ENCODE results near the gene XYLB.

Gene XYLB

DNA sequence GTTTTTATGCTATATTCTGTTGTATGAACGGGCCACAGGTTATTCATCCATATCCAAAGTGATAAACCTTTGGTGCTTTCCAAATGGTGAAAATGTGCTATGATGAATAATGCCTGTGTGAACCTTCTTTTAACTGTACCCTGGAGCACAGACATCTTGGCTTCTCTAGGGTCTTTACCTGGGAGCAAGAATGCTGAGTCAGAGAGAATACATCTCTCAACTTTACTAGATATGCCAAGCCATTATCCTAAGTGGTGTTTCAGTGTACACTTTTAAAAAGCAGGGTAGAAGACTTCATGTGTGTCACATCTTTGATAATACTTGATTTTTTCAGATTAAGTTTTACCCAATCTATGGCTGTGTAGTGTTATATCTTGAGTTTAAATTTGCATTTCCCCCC, 23.5 kb upstream of the XYLB start:
- DNase-seq (ENCODE audit: low read depth): no peak

GRCh38 chr3:38325256-38325655, 21.3 kb upstream of the XYLB start:
- DNase-seq (ENCODE audit: low read depth): no peak

GRCh38 chr3:38327335-38328009, 19.1 kb upstream of the XYLB start:
- DNase-seq (ENCODE audit: low read depth): no peak

GRCh38 chr3:38331257-38332022, 15.1 kb upstream of the XYLB start:
- no peak for DNase-seq (ENCODE audit: low read depth)

GRCh38 chr3:38332201-38332600, 14.4 kb upstream of the XYLB start:
- no peak for DNase-seq (ENCODE audit: low read depth)

GRCh38 chr3:38334142-38335055, 12.2 kb upstream of the XYLB start:
- DNase-seq (ENCODE audit: low read depth): no peak

GRCh38 chr3:38335263-38335662, 11.3 kb upstream of the XYLB start:
- no peak for DNase-seq (ENCODE audit: low read depth)

DNA sequence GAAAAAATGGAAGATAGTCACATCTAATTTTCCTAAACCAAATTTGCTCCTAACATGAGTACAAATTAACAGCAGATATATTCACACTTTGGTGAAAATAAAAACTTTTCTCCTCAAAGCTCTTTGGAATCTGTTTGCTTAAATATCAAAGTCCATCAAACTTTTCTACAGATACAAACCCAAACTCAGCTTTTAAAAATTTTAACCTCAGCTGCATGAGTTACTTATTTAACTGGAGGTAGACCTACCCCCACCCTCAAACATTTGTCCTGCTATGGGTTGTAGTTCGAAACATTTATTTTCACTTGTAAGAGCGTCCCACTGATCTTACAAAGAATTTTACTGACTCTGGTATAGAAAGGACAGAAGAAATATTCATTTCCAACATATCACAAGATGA, 8.9 kb upstream of the XYLB start:
- DNase-seq (ENCODE audit: low read depth): no peak

- no peak for DNase-seq (ENCODE audit: low read depth)
Measured at GRCh38 chr3:38343797-38344594, 2.6 kb upstream of the XYLB start.

- no peak for DNase-seq (ENCODE audit: low read depth)
Measured at GRCh38 chr3:38345879-38346586, 552 bp upstream of the XYLB start.

GRCh38 chr3:38347421-38348200, 1.0 kb downstream of the XYLB start:
- no peak for DNase-seq (ENCODE audit: low read depth)

DNA sequence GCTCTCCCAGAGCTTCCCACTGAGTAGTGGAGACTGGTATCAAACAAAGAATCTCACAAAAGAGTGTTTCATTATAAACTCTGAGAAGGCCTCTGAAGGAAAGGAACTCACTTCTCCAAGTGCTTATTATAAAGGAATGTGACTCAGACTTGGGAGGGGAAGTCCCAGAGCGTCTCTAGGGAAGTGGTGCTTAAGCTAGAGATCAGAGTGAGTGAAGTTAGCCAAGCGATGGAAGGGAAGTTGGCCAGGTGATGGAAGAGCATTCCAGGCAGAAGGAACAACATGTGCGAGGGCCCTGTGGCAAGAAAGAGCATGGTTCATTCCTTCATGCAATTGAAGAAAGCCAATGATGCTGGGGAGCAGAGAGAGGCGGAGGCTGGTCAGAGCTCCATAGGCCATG, 2.3 kb downstream of the XYLB start:
- DNase-seq (ENCODE audit: low read depth): no peak

GRCh38 chr3:38349684-38350359, 3.2 kb downstream of the XYLB start:
- DNase-seq (ENCODE audit: low read depth): no peak

DNA sequence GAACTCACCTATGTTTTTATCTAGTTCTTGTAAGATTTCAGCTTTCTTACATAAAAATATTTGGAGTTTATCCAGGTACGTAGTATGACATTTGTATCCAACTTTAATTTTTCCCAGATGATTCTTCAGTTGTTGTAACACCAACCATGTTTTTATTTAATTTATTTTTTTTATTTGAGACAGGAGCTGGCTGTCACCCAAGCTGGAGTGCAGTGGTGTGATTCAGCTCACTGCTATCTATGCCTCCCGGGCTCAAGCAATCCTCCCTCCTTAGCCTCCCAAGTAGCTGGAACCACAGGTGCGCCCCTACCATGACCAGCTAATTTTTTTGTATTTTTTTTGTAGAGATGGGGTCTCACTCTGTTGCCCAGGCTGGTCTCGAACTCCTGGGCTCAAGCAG, 6.6 kb downstream of the XYLB start:
- DNase-seq (ENCODE audit: low read depth): no peak

GRCh38 chr3:38354588-38355330, 8.2 kb downstream of the XYLB start:
- no peak for DNase-seq (ENCODE audit: low read depth)

- no peak for DNase-seq (ENCODE audit: low read depth)
Measured at GRCh38 chr3:38359038-38359437, 12.5 kb downstream of the XYLB start.

DNA sequence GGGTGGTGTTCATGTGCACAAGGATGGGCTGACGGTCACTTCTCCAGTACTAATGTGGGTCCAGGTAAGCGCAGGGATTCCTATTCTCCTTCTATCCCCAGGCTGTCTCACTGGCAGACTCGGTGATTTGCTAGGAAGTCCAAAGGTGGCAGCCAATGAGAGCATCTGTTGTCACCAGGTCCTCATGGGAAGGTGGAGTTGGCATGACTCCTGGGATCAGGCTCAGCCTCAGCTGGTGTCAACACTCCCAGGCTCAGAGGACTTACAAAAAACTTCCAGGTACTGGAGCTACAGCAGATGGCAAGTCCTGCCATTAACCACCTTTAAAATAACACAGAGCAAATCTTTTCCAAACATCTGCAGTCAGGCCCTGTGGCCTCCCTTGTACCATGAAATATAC, 13.8 kb downstream of the XYLB start:
- no peak for DNase-seq (ENCODE audit: low read depth)

GRCh38 chr3:38361496-38361895, 14.9 kb downstream of the XYLB start:
- DNase-seq (ENCODE audit: low read depth): no peak

- DNase-seq (ENCODE audit: low read depth): no peak
Measured at GRCh38 chr3:38362825-38363224, 16.2 kb downstream of the XYLB start.

Data from stimulated activated CD4-positive, alpha-beta T cell treated with anti-CD3 and anti-CD28 coated beads, Interleukin-2, amount 100 ng/mL, for 4 hours (primary cell).